ENCODE data around the gene TRIM34. TPM values are rescaled to one million over a fixed set of nuclear protein-coding genes. Genes with fewer than 3 reads are reported as not detected.
"Not testable (repeated sequence)": the region's sequence is repeated elsewhere in the genome, so short reads cannot be mapped to it uniquely, and the experiment has no call there.

Gene TRIM34
- total RNA-seq, 1 experiment from 2014 or later, result 19.7 TPM

DNA sequence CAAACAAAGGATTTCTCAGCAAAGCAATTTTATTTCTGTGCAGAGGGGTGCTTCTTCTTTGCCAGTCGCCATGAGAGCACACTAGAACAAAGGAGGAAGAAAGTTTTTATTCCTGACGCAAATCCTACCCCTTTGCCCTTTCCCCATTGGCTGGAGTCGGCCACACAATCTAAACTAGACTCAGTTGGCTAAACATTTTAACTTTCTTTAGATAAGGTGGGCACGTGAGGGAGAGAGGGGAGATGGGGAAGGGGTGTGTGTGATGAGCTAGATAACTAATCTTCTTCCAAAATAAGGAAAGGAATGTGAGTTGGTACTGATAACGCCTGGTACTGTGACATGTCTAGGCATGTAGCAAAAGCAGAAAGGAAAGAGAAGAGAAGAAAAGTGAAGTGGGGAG is 65.4 kb downstream of the TRIM34 start:
- H3K9ac ChIP-seq (ENCODE audit: low read length), result peak overlapping the region; percentile 86
- H4K20me1 ChIP-seq (ENCODE audit: insufficient read depth, low read depth, low read length), result no peaks in the 10 kb centered on the region
- peak overlapping the region; percentile 88 for H3K4me2 ChIP-seq (ENCODE audit: low read depth, low read length, poor library complexity, severe bottlenecking)
- peaks cover 4% of the 10 kb centered on the region; the same call in 1 of the 2 replicates for H3K36me3 ChIP-seq (ENCODE audit: insufficient read depth, low read length)
- peak overlapping the region; percentile 77 for H3K4me3 ChIP-seq (ENCODE audit: low read length)
- no peaks in the 10 kb centered on the region for H3K9me3 ChIP-seq (ENCODE audit: low read length)
- peak; percentile 61 for DNase-seq
- peaks cover 45% of the 10 kb centered on the region for H3K79me2 ChIP-seq (ENCODE audit: low read length)
- peaks cover 40% of the 10 kb centered on the region for H3K4me1 ChIP-seq (ENCODE audit: low read length)
- H3K27ac ChIP-seq (ENCODE audit: low read length), result peak overlapping the region; percentile 94
- no peaks in the 10 kb centered on the region for H3K9me2 ChIP-seq (replicated peaks; ENCODE audit: insufficient read depth, low read length)
- H2AFZ ChIP-seq (ENCODE audit: low read length), result 0 out of 2 replicates have a peak overlapping the region, but pooled peaks have one; percentile 57
- no peaks in the 10 kb centered on the region for H3K27me3 ChIP-seq (ENCODE audit: low read length)

DNA sequence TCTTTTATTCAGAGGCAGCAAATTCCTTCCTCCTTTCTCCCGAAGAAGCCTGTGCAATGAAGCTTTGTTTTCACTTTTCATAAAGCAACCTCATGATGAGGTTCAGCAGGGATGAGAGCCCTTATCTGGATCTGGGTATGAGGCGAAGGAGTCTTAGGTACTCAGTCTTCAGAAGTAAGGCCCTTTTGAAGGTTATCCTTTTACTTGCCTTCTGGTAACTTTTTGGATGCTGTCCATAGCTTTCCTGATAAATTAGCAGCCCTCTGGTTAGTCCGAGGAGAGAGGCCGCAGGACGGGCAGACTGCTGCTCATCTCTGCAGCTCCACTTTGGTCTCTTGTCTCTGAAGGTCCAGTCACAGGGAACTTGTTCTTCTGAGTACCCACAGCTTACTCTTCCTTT is 65.9 kb downstream of the TRIM34 start:
- Histone ChIP-seq H3K27ac (ENCODE audit: low read length) (peak overlapping the region; percentile 94), H3K27me3 (ENCODE audit: low read length) (no peaks in the 10 kb centered on the region), H3K4me3 (ENCODE audit: low read length) (peak overlapping the region; percentile 77), H3K9me3 (ENCODE audit: low read length) (no peaks in the 10 kb centered on the region), H3K79me2 (ENCODE audit: low read length) (peaks cover 47% of the 10 kb centered on the region), H3K9me2 (replicated peaks; ENCODE audit: insufficient read depth, low read length) (no peaks in the 10 kb centered on the region), H3K4me2 (ENCODE audit: low read depth, low read length, poor library complexity, severe bottlenecking) (peak overlapping the region; percentile 88), H3K36me3 (ENCODE audit: insufficient read depth, low read length) (peaks cover 4% of the 10 kb centered on the region; the same call in 1 of the 2 replicates), H4K20me1 (ENCODE audit: insufficient read depth, low read depth, low read length) (no peaks in the 10 kb centered on the region), H3K4me1 (ENCODE audit: low read length) (peaks cover 38% of the 10 kb centered on the region), H3K9ac (ENCODE audit: low read length) (peak overlapping the region; percentile 86), H2AFZ (ENCODE audit: low read length) (peak overlapping the region; percentile 57; the same call in 1 of the 2 replicates)
- DNase-seq, result peak; percentile 69

DNA sequence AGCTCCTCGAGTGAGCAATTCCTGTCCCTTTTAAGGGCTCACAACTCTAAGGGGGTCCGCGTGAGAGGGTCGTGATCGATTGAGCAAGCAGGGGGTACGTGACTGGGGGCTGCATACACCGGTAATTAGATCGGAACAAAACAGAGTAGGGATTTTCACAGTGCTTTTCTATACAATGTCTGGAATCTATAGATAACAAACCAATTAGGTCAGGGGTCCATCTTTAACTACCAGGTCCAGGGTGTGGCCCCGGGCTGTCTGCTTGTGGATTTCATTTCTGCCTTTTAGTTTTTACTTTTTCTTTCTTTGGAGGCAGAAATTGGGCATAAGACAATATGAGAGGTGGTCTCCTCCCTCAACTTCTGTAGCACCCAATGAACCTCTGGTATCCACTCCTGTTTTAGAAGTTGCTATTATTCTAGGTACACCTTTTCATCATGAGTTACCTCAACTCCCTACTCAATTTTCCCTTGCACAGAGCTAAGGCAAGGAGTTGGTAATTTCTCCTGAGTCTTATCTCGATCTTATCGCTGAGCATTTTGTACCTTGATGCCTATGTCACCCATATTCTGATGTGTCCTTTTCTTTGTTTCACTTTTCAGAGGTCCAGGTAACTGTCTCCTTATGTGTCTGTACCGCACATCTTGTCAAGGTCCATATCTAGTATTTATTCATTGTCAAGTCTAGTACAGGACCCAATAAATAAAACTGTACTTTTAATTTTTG is 66.6 kb downstream of the TRIM34 start:
- Histone ChIP-seq H3K27ac (ENCODE audit: low read length) (peak overlapping the region; percentile 94), H3K4me1 (ENCODE audit: low read length) (peaks cover 36% of the 10 kb centered on the region), H3K4me3 (ENCODE audit: low read length) (peak overlapping the region; percentile 77), H3K79me2 (ENCODE audit: low read length) (peaks cover 47% of the 10 kb centered on the region), H3K4me2 (ENCODE audit: low read depth, low read length, poor library complexity, severe bottlenecking) (peak overlapping the region; percentile 88), H3K9ac (ENCODE audit: low read length) (peak overlapping the region; percentile 86), H2AFZ (ENCODE audit: low read length) (peak overlapping the region; percentile 57; the same call in 1 of the 2 replicates)
- not testable (repeated sequence) for H4K20me1 ChIP-seq (ENCODE audit: insufficient read depth, low read depth, low read length); H3K9me2 ChIP-seq (replicated peaks; ENCODE audit: insufficient read depth, low read length); H3K9me3 ChIP-seq (ENCODE audit: low read length); H3K27me3 ChIP-seq (ENCODE audit: low read length); DNase-seq; H3K36me3 ChIP-seq (ENCODE audit: insufficient read depth, low read length)

DNA sequence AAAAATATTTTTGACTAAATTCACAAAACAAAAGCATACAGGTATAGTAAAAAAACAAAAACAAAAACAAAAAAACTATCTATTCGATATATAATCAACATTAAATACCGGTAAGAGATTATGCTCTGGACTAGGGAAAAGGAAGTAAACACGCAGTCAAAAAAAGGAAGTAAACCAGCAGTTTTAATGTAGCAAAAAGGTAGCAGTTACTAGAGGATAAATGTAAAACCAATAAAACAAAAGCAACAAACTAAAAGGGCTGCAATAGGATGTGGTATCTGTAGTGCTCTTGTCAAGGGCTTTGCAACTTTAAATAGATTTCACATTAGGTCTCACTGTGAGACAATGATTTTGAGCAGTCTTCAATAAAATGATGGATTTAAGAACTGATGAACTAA is 67.2 kb downstream of the TRIM34 start:
- no peaks in the 10 kb centered on the region for H3K9me3 ChIP-seq (ENCODE audit: low read length)
- H4K20me1 ChIP-seq (ENCODE audit: insufficient read depth, low read depth, low read length), result no peaks in the 10 kb centered on the region
- DNase-seq, result peak; percentile 54
- H3K27me3 ChIP-seq (ENCODE audit: low read length), result no peaks in the 10 kb centered on the region
- H3K4me1 ChIP-seq (ENCODE audit: low read length), result peaks cover 36% of the 10 kb centered on the region
- peak overlapping the region; percentile 88 for H3K4me2 ChIP-seq (ENCODE audit: low read depth, low read length, poor library complexity, severe bottlenecking)
- peak overlapping the region; percentile 77 for H3K4me3 ChIP-seq (ENCODE audit: low read length)
- peak overlapping the region; percentile 86 for H3K9ac ChIP-seq (ENCODE audit: low read length)
- 0 out of 2 replicates have a peak overlapping the region, but pooled peaks have one; percentile 17 for H2AFZ ChIP-seq (ENCODE audit: low read length)
- peak overlapping the region; percentile 49 for H3K27ac ChIP-seq (ENCODE audit: low read length)
- H3K36me3 ChIP-seq (ENCODE audit: insufficient read depth, low read length), result peaks cover 14% of the 10 kb centered on the region; the same call in 1 of the 2 replicates
- peaks cover 47% of the 10 kb centered on the region for H3K79me2 ChIP-seq (ENCODE audit: low read length)
- H3K9me2 ChIP-seq (replicated peaks; ENCODE audit: insufficient read depth, low read length), result no peaks in the 10 kb centered on the region

Other genes starting within 250 kb of the TRIM34 start
- not detected in 2 replicates for gene OR51M1, start 241.2 kb upstream of the TRIM34 start, total RNA-seq (2014; rRNA removed; shearing (Covaris generic); ENCODE audit: low replicate concordance)
- gene OR51Q1, start 202.9 kb upstream of the TRIM34 start, total RNA-seq (2014; rRNA removed; shearing (Covaris generic); ENCODE audit: low replicate concordance), result not detected in 2 replicates
- gene OR51I1, start 183.5 kb upstream of the TRIM34 start, total RNA-seq (2014; rRNA removed; shearing (Covaris generic); ENCODE audit: low replicate concordance), result not detected in 2 replicates
- gene OR51I2, start 175.7 kb upstream of the TRIM34 start, total RNA-seq (2014; rRNA removed; shearing (Covaris generic); ENCODE audit: low replicate concordance), result not detected in 2 replicates
- not detected in 2 replicates for gene OR52D1, start 136.3 kb upstream of the TRIM34 start, total RNA-seq (2014; rRNA removed; shearing (Covaris generic); ENCODE audit: low replicate concordance)
- gene UBQLN3, start 115.0 kb upstream of the TRIM34 start, total RNA-seq (2014; rRNA removed; shearing (Covaris generic); ENCODE audit: low replicate concordance), result 0.18 and 0.37 TPM in 2 replicates
- gene UBQLNL, start 108.3 kb upstream of the TRIM34 start, total RNA-seq (2014; rRNA removed; shearing (Covaris generic); ENCODE audit: low replicate concordance), result 0.43 TPM in 1 of 2 replicates, not detected in the other
- 1.2 TPM in 1 of 2 replicates, not detected in the other for gene OR52H1, start 76.5 kb upstream of the TRIM34 start, total RNA-seq (2014; rRNA removed; shearing (Covaris generic); ENCODE audit: low replicate concordance)
- not detected in 2 replicates for gene OR52B6, start 44.1 kb upstream of the TRIM34 start, total RNA-seq (2014; rRNA removed; shearing (Covaris generic); ENCODE audit: low replicate concordance)
- gene TRIM6, start 28.4 kb upstream of the TRIM34 start, total RNA-seq (2014; rRNA removed; shearing (Covaris generic); ENCODE audit: low replicate concordance), result not detected in 2 replicates
- 26.1 and 31.4 TPM in 2 replicates for gene TRIM5, start 60.1 kb downstream of the TRIM34 start, total RNA-seq (2014; rRNA removed; shearing (Covaris generic); ENCODE audit: low replicate concordance)
- gene TRIM22, start 64.8 kb downstream of the TRIM34 start, total RNA-seq (2014; rRNA removed; shearing (Covaris generic); ENCODE audit: low replicate concordance), result 90.0 and 112 TPM in 2 replicates
- not detected in 2 replicates for gene OR56B1, start 111.4 kb downstream of the TRIM34 start, total RNA-seq (2014; rRNA removed; shearing (Covaris generic); ENCODE audit: low replicate concordance)
- gene OR52N4, start 129.2 kb downstream of the TRIM34 start, total RNA-seq (2014; rRNA removed; shearing (Covaris generic); ENCODE audit: low replicate concordance), result not detected in 2 replicates
- gene OR52N5, start 158.4 kb downstream of the TRIM34 start, total RNA-seq (2014; rRNA removed; shearing (Covaris generic); ENCODE audit: low replicate concordance), result not detected in 2 replicates
- not detected in 2 replicates for gene OR52N1, start 166.3 kb downstream of the TRIM34 start, total RNA-seq (2014; rRNA removed; shearing (Covaris generic); ENCODE audit: low replicate concordance)
- gene OR52N2, start 183.9 kb downstream of the TRIM34 start, total RNA-seq (2014; rRNA removed; shearing (Covaris generic); ENCODE audit: low replicate concordance), result not detected in 2 replicates
- gene OR52E6, start 216.9 kb downstream of the TRIM34 start, total RNA-seq (2014; rRNA removed; shearing (Covaris generic); ENCODE audit: low replicate concordance), result not detected in 2 replicates
- gene OR52E8, start 232.7 kb downstream of the TRIM34 start, total RNA-seq (2014; rRNA removed; shearing (Covaris generic); ENCODE audit: low replicate concordance), result not detected in 2 replicates

Data from Karpas-422 (cell line).